ENCODE results near the gene RNU5D-1. TPM values are rescaled to one million over a fixed set of nuclear protein-coding genes. Genes with fewer than 3 reads are reported as not detected.
A peak's percentile ranks its signal among the peaks of the same experiment; 100 is the strongest.

Gene RNU5D-1
- total RNA-seq, 1 donor from 2014 or later = not detected

DNA sequence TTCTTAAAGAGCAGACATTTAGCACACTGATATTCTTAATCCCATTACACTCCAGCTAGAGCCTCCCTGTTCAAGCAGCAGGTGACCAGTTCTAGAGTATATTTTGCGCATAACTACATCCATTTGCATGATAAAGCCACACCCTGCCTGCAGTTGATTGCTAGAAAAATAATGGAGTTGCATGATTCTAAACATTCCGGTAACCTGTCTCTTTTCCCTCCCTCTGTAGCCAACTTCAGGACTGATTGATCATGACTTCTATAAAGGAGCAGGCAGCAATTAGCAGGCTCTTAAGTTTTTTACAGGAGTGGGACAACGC is 41.6 kb downstream of the RNU5D-1 start:
- TF ChIP-seq, protein P1, sequence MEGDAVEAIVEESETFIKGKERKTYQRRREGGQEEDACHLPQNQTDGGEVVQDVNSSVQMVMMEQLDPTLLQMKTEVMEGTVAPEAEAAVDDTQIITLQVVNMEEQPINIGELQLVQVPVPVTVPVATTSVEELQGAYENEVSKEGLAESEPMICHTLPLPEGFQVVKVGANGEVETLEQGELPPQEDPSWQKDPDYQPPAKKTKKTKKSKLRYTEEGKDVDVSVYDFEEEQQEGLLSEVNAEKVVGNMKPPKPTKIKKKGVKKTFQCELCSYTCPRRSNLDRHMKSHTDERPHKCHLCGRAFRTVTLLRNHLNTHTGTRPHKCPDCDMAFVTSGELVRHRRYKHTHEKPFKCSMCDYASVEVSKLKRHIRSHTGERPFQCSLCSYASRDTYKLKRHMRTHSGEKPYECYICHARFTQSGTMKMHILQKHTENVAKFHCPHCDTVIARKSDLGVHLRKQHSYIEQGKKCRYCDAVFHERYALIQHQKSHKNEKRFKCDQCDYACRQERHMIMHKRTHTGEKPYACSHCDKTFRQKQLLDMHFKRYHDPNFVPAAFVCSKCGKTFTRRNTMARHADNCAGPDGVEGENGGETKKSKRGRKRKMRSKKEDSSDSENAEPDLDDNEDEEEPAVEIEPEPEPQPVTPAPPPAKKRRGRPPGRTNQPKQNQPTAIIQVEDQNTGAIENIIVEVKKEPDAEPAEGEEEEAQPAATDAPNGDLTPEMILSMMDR (IDR thresholded peaks at IDR 0.05; ENCODE audit: unreplicated experiment) = no peak
- Mint-ChIP-seq H3K27ac (ENCODE audit: unreplicated experiment) (no peak overlapping the region), H3K9me3 (ENCODE audit: unreplicated experiment) (no peaks in the 10 kb centered on the region), H3K4me3 (ENCODE audit: unreplicated experiment) (no peak overlapping the region), H3K36me3 (ENCODE audit: low read depth, unreplicated experiment) (no peaks in the 10 kb centered on the region), H3K27me3 (ENCODE audit: unreplicated experiment) (peaks cover 2% of the 10 kb centered on the region), H3K4me1 (ENCODE audit: unreplicated experiment) (peaks cover 21% of the 10 kb centered on the region)
- DNase-seq (ENCODE audit: low spot score) = no peak

- Mint-ChIP-seq H3K36me3 (ENCODE audit: low read depth, unreplicated experiment) (no peaks in the 10 kb centered on the region), H3K27me3 (ENCODE audit: unreplicated experiment) (peaks cover 2% of the 10 kb centered on the region), H3K4me3 (ENCODE audit: unreplicated experiment) (no peak overlapping the region), H3K27ac (ENCODE audit: unreplicated experiment) (no peak overlapping the region), H3K4me1 (ENCODE audit: unreplicated experiment) (peaks cover 24% of the 10 kb centered on the region), H3K9me3 (ENCODE audit: unreplicated experiment) (no peaks in the 10 kb centered on the region)
- TF ChIP-seq, protein P1 (IDR thresholded peaks at IDR 0.05; ENCODE audit: unreplicated experiment) = no peak
- no peak for DNase-seq (ENCODE audit: low spot score)
Measured at GRCh38 chr1:44688760-44689446, 42.1 kb downstream of the RNU5D-1 start.

DNA sequence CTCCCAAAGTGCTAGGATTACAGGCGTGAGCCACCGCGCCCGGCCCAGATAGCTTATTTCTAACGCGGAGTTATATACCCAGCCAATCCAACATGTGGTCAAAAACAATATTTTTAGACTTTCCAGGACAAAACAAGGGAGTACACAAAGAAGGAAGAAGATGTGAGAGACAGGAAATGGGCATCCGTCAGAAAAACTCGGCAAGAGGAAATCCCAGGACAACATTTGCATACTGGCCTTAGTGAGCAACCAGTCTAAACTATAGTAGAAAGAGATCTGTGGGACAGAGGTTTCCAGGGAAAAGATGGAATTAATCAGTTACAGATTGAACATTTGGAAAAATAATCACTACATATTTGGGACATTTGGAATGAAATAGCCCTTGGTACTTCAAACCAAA is 45.1 kb downstream of the RNU5D-1 start:
- no peaks in the 10 kb centered on the region for H3K36me3 Mint-ChIP-seq (ENCODE audit: low read depth, unreplicated experiment)
- no peaks in the 10 kb centered on the region for H3K9me3 Mint-ChIP-seq (ENCODE audit: unreplicated experiment)
- H3K4me3 Mint-ChIP-seq (ENCODE audit: unreplicated experiment) = peak overlapping the region; percentile 8
- H3K27me3 Mint-ChIP-seq (ENCODE audit: unreplicated experiment) = peaks cover 4% of the 10 kb centered on the region
- H3K4me1 Mint-ChIP-seq (ENCODE audit: unreplicated experiment) = peaks cover 32% of the 10 kb centered on the region
- peak overlapping the region; percentile 97 for H3K27ac Mint-ChIP-seq (ENCODE audit: unreplicated experiment)
- no peak for DNase-seq (ENCODE audit: low spot score)
- TF ChIP-seq, protein P1 (IDR thresholded peaks at IDR 0.05; ENCODE audit: unreplicated experiment) = no peak

- Mint-ChIP-seq H3K27me3 (ENCODE audit: unreplicated experiment) (peaks cover 7% of the 10 kb centered on the region), H3K9me3 (ENCODE audit: unreplicated experiment) (no peaks in the 10 kb centered on the region), H3K36me3 (ENCODE audit: low read depth, unreplicated experiment) (no peaks in the 10 kb centered on the region), H3K27ac (ENCODE audit: unreplicated experiment) (peak overlapping the region; percentile 16), H3K4me3 (ENCODE audit: unreplicated experiment) (no peak overlapping the region), H3K4me1 (ENCODE audit: unreplicated experiment) (peaks cover 32% of the 10 kb centered on the region)
- DNase-seq (ENCODE audit: low spot score) = no peak
- TF ChIP-seq, protein P1 (IDR thresholded peaks at IDR 0.05; ENCODE audit: unreplicated experiment) = no peak
Measured at GRCh38 chr1:44685218-44685617, 45.8 kb downstream of the RNU5D-1 start.

DNA sequence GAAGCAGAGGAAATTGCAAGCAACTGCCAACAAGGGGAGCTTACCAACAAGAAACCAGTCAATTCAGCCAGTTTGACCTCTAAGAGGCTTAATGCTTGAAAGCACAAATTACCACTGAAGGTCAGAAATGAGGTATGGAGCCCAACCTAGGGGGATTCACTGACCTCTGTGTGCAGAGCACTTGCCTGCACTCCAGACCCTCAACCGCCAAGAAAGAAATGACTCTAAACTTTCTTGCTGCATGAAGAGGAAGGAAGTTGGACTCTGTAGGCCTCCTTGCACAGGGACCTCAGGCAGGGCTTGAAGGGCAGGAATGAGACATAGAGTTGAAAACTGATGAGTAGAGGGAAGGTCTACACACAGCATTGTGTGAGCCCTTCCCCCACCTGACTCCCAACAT is 46.4 kb downstream of the RNU5D-1 start:
- Mint-ChIP-seq H3K36me3 (ENCODE audit: low read depth, unreplicated experiment) (peaks cover 5% of the 10 kb centered on the region), H3K9me3 (ENCODE audit: unreplicated experiment) (no peaks in the 10 kb centered on the region), H3K27ac (ENCODE audit: unreplicated experiment) (no peak overlapping the region), H3K4me1 (ENCODE audit: unreplicated experiment) (peaks cover 32% of the 10 kb centered on the region), H3K27me3 (ENCODE audit: unreplicated experiment) (peaks cover 10% of the 10 kb centered on the region), H3K4me3 (ENCODE audit: unreplicated experiment) (no peak overlapping the region)
- TF ChIP-seq, protein P1 (IDR thresholded peaks at IDR 0.05; ENCODE audit: unreplicated experiment) = no peak
- no peak for DNase-seq (ENCODE audit: low spot score)

Measured in endothelial cell (in vitro differentiated cells).